ENCODE measurements around the gene DSCAM.

DSCAM gene

DNA sequence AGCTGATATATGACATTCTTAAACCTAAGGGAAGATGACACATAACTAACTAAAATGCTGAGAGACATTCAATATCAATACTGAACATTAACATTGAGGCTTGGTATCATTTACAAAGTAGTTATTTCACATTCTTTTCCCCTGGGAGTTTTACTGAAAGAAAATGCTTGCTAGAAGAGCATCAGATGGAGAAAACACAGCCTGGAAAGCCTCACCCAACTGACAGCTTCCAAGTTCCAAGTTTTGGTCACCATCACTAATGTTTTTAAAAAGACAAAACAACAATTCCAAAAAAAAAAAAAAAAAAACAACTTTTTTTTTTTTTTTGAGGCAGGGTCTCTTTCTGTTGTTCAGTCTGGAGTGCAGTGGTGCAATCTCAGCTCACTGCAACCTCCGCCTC is 80.6 kb downstream of the DSCAM start:
- no peak overlapping the region for H3K4me3 ChIP-seq (ENCODE audit: control insufficient read depth, low read depth, low read length)
- no peak for DNase-seq (ENCODE audit: low read depth)
- TF ChIP-seq, protein P1, sequence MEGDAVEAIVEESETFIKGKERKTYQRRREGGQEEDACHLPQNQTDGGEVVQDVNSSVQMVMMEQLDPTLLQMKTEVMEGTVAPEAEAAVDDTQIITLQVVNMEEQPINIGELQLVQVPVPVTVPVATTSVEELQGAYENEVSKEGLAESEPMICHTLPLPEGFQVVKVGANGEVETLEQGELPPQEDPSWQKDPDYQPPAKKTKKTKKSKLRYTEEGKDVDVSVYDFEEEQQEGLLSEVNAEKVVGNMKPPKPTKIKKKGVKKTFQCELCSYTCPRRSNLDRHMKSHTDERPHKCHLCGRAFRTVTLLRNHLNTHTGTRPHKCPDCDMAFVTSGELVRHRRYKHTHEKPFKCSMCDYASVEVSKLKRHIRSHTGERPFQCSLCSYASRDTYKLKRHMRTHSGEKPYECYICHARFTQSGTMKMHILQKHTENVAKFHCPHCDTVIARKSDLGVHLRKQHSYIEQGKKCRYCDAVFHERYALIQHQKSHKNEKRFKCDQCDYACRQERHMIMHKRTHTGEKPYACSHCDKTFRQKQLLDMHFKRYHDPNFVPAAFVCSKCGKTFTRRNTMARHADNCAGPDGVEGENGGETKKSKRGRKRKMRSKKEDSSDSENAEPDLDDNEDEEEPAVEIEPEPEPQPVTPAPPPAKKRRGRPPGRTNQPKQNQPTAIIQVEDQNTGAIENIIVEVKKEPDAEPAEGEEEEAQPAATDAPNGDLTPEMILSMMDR (IDR thresholded peaks at IDR 0.05; ENCODE audit: control insufficient read depth, insufficient read depth, low read depth, low read length, missing control alignments), result no peak

DNA sequence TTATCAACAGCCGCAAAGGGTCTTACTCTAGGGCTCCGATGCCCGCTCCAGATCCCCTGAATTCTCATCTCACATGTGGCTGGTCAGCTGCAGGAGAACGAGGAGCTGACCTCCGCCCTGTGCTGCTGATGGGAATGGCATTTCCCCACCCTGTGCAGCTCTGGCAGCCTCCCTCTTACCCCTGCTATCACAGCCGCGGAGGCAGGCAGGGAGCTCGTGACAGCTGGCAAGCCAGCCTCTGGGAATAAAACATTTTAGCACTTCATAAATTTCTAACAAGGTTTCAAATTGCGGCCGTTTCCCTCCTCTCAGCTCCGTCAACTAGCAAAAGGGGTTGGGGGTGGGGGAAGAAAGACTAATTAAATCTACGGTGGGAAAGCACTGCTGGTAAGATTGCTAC is 81.1 kb downstream of the DSCAM start:
- DNase-seq (ENCODE audit: low read depth), result no peak
- TF ChIP-seq, protein P1 (IDR thresholded peaks at IDR 0.05; ENCODE audit: control insufficient read depth, insufficient read depth, low read depth, low read length, missing control alignments), result no peak
- no peak overlapping the region for H3K4me3 ChIP-seq (ENCODE audit: control insufficient read depth, low read depth, low read length)

DNA sequence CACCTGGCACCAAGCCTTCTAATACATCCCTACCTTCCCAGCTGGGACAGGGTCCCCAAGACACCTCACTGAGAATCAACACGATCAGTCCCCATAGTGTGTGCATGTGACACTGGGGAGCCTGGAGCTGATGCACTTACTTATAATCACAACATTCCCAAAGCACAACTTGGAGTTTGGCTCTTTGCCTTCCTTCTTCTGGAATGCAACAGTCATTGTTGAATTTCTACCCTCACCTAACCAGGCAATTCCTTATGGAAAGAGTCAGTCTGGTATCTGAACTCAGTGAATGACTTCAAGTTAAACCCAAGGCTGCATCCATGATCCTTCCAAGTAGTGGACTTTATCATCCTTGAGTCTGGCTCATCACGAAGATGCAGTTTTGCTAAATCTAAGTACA is 86.1 kb downstream of the DSCAM start:
- no peak for DNase-seq (ENCODE audit: low read depth)
- no peak overlapping the region for H3K4me3 ChIP-seq (ENCODE audit: control insufficient read depth, low read depth, low read length)
- TF ChIP-seq, protein P1 (IDR thresholded peaks at IDR 0.05; ENCODE audit: control insufficient read depth, insufficient read depth, low read depth, low read length, missing control alignments), result no peak

DNA sequence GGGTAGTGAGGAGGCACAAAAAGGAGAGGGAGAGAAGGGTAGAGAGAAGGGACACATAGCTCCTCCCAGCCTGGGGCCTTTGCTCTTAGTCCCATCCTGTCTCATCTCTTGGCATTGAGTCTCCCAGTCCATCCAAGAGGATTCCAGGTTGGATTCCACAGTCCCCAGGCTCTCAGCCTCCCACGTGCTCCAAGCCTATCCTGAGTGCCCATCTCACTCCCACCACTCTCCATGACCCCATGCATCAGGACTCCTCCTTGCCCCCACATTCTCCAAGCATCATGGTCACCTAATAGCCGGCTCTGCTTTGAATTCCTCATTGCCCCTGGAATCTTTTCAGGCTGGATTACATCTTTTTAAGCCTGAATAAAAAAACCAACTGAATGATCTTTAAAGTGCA is 87.9 kb downstream of the DSCAM start:
- no peak overlapping the region for H3K4me3 ChIP-seq (ENCODE audit: control insufficient read depth, low read depth, low read length)
- DNase-seq (ENCODE audit: low read depth), result no peak
- TF ChIP-seq, protein P1 (IDR thresholded peaks at IDR 0.05; ENCODE audit: control insufficient read depth, insufficient read depth, low read depth, low read length, missing control alignments), result no peak

DNA sequence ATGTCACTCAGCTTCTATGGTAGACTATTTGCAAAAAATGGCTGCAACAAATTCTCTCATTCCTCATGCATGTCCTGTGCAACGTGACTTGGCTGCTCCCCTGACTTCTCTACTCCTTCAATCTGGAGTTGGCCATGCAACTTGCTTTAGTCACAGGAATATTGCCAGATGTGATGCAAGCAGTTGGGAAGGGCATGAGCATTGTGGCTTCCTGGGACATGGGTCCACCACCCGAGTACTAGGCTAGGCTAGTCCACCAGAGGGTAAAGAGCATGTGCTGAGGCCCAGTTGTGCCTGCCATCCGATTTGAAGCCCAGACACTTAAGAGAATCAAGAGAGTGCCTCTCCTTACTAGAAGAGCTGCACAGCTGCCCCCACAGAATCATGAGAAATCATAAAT is 89.6 kb downstream of the DSCAM start:
- no peak for DNase-seq (ENCODE audit: low read depth)
- no peak overlapping the region for H3K4me3 ChIP-seq (ENCODE audit: control insufficient read depth, low read depth, low read length)
- TF ChIP-seq, protein P1 (IDR thresholded peaks at IDR 0.05; ENCODE audit: control insufficient read depth, insufficient read depth, low read depth, low read length, missing control alignments), result no peak

DNA sequence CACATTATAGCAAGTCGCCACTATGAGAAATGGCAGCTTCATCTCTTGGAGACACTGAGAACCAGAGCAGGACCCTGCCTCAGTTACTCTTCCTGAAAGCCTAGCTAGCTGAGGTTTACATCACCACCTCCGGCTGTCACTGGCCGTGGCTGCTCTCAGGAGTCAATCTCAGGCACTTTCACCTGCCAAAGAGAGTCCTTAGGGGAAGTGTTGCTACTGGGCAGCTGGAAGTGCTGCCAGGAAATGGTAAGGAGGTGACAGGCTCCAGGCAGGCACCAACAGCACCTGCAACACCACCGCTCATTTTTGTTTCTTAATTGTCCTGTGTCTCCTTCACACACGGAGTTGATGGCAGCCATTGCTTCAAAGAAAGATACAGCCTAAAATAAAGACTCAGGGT is 92.5 kb downstream of the DSCAM start:
- TF ChIP-seq, protein P1 (IDR thresholded peaks at IDR 0.05; ENCODE audit: control insufficient read depth, insufficient read depth, low read depth, low read length, missing control alignments), result no peak
- DNase-seq (ENCODE audit: low read depth), result no peak
- H3K4me3 ChIP-seq (ENCODE audit: control insufficient read depth, low read depth, low read length), result no peak overlapping the region

DNA sequence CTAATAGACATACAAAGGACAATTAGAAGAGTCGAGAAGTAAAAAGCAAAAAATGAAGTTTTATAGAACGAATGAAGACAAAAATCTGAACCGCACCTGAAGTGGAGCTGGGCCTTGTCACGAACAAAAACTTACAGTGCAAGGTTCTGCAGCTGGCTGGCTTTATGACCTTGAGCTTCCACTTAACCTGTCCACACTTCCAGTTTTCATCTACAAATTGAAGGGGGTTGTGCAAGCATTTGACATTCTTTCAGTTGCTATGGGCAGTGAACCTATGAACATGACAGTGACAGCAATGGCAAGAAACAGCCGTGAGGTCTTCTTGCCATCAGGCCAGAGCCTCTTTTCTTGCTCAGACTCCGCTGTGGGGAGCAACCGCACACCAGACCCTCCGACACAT is 93.2 kb downstream of the DSCAM start:
- DNase-seq (ENCODE audit: low read depth), result no peak
- no peak overlapping the region for H3K4me3 ChIP-seq (ENCODE audit: control insufficient read depth, low read depth, low read length)
- TF ChIP-seq, protein P1 (IDR thresholded peaks at IDR 0.05; ENCODE audit: control insufficient read depth, insufficient read depth, low read depth, low read length, missing control alignments), result no peak
